Hypothalamus (tissue), 51 donors: ENCODE data around the gene MITF.

Source experiments
- DNase-seq, 51 donors: peaks; one replicate each; lab custom pipeline; 2025; lab: John Stamatoyannopoulos, UW

MITF gene

DNA sequence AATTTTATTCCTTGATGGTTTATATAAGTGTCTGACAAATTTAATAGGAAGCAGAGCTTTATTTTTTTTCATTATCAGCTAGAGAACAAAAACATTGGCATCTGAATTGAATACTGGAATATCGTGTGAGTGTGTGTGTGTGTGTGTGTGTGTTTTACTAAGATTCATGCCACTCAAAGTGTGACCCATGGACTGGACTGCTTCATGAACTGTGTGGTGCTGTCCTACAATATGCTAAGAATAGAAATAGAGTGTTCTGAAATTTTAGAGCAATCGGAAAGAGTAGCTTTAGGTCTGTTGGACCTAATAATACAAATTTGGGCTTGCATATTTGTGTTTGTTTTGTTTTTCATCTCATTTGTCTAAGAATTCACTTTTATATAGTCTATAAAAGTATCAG lies 89.6 kb downstream of the MITF start:
- no peak for DNase-seq

DNA sequence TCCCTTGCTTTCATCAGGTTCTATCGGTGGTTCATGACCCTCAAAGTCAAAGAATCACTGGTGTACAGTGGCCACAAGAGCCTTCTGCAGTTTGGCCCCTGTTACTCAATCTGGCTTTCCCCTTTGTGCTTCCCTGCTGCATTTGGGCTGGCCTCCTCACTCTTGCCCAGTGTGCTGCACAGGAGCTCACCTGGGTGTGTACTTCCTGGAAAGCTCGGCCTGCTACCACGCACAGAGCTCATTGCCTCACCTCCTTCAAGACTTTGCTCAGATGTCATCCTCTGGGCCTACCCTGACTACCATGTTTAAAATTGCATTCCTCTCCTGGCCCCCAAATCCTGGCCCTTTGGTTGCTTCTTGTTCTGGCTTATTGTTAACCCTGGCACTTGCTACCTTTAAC lies 90.9 kb downstream of the MITF start:
- DNase-seq = no peak

DNA sequence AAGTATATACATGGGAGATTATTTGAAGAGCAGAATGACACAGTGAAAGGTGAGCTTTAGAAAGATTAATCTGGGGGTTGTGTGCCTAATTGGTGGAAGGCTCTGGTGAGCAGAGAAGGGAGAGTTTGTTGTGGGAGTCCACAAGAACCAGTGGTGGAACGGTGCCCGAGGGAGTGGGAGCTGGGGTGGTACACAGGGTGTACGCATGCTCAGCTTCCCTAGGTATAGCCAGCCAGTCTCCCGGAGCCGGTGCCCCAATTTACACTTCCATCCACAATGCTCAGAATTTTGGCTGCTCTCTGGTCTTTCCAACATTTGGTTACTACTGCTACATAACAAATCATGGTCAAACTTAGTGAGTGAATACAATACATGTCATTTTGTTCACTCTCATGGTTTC lies 92.5 kb downstream of the MITF start:
- no peak for DNase-seq

DNA sequence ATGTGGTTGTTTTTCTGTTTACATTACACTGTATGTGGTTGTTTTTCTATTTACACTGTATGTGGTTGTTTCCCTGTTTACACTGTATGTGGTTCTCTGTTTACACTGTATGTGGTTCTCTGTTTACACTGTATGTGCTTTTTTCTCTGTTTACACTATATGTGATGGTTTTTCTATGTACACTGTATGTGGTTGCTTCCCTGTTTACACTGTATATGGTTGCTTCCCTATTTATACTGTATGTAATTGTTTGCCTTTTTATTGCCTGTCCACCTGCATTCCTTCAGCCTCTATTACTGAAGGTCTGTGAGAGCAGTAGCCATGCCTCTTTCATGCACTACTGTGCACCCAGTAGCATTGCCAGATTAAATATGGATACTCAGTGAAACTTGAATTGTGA lies 94.3 kb downstream of the MITF start:
- DNase-seq = no peak

DNA sequence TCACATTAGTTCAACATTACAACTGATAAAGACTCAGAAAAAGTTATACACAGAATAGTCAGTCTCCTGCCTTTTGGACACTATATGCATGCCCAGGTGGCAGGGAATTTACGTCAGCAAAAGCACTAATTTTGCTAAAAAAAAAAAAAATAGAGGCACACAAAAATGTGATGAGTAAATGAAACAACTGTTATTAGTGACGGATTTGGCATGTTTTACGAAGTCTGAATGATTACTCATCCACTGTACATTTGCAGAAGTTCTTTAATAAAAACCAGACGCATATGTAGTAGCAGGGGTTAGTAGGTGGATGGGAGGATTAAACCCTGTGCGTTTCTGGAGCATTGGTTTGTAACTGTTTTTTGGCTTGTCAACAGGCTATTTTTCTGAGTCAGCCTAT lies 99.0 kb downstream of the MITF start:
- no peak for DNase-seq

DNA sequence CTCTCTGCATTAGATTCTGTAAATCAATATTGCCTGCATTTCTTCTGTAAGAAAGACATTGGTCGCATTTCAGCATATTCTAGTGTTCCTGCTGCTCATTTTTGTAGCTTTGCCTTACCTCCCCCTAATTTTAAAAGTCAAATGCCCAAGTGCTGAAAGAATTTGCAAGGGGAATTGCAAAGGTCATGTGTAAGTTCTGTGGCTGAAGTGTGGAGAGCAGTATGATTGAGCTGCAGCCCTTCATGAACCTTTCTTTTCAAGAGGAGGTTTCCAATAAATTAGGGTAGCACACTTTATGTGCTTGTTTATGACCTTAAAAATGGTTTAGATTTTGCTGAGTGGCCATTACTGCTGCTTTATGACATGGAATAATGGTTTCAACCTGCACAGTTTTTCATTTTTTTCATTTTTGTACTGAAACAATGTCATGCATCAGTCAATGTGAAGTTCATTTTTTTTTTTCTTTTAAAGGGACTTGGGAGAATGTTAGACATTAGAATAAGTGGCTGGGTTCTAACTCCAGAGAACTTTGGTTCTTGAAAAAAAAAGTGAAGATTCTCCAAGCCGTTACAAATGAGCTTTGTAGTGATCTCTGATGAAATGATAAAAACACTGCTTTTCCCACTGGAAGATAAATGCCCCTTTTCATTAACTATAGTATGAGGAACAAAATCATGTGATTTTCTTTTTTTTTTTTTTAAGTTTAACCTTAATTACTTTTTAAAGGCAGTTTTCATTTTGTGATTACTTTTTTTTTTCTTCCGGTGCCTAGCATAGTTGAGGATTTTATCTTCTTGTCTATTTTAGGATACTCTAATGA lies 99.6 kb downstream of the MITF start:
- no peak for DNase-seq

DNA sequence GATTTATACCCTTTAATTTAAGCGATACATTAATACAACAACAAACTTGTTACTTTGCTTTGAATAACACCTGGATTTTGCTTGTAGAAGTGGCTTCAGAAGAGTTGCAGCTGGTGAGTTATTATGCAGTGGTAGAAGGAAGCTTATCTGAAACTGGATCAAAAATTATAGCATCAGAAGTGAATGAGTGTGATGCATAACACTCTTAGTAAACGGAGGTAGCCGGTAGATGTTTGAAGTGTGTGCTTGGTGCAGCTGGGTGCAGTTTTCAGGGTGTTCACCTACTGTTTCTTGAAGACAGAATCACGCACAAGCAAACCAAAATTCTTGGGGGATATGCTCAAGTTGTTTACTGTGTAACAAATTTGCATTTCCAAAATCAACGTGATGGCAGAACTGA lies 103.1 kb downstream of the MITF start:
- no peak for DNase-seq

DNA sequence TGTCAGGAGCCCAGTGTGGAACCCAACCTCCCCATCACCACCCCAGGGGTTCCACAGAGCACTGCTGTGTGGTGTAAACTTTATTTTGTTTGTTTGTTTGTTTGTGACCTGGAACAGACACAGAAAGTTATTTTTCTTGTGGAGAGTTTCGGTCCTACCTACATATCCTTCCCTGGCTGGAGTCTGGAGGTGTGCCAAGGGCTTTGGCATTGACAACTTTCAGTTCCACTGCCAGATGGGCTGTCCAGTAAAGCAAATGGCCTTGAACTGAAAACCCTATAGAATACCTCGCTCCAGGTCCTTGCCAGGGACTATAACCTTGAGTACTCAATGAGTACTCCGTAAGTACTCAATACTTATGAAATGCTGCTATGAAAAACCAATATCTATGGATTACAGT lies 103.5 kb downstream of the MITF start:
- peak in 1 of 51 donors; percentile 6 for DNase-seq

DNA sequence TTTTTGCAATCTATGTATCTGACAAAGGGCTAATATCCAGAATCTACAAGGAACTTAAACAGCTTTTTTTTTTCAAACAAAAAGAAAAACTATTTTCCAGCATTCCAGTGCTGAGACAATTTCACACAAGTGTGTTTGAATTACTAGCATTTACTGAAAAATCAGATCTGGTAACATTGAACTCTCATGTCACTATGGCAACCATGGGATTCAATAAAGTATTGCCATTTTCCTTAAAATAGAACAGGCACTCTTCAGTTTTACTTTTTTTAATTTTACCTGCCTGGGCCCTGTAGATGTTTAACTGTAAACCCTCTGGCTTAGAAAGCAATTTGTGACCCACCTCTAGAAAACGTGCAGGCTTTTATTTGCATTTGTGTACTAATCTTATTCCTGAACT lies 105.4 kb downstream of the MITF start:
- no peak for DNase-seq

DNA sequence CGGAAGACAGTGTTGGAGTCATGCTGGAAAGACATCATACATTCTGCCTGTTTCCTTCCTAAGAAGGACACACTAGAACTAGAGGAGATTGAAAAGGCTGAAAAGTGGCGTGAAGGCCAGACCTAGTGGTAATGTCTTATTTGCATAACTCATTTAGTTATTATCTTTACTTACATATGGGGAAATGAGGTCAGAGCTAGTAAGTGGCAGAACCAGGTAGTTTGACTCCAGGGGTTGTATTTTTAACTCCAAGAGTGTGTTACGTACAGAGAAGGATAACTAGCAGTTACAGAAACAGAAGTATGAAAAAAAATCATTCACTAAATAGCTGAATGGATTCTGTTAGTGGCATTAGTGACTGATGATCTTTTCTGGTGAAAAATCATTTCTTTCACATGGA lies 108.0 kb downstream of the MITF start:
- no peak for DNase-seq

DNA sequence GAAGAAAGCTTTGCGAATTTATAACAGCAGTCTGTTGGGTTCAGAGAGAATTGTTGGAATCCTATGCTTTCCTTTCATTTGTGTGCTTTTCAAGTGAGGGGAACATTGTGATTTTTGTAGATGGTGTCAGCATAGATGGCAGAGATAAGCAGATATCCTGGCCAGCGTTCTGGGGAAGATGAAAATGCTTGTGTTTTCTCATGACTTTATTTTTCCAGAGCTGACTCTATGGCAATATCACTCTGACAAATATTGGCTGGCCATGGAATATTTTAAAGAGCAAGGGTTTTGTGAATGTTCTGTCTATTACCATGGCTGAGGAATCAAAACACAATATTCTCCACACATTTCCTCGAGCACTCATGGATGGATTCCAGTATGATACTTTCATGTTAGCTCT lies 108.8 kb downstream of the MITF start:
- DNase-seq = no peak

DNA sequence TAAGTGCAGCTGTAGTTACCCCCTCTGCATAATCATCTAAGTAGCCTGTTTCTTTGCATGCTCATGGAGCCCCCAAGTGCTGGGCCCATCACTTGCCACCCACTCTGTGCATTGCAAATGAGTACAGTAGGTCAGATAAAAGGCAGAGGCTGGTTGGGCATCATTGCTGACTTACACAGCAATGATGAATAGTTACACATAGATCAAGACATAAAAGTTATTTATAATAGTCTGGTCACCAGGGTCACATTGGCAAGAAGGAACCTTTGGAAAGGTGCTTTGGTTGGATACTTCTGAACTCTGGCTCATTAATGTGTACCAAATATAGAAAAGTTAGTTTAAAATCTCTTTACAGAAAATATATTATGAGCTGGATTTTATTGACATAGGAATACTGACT lies 111.6 kb downstream of the MITF start:
- no peak for DNase-seq

DNA sequence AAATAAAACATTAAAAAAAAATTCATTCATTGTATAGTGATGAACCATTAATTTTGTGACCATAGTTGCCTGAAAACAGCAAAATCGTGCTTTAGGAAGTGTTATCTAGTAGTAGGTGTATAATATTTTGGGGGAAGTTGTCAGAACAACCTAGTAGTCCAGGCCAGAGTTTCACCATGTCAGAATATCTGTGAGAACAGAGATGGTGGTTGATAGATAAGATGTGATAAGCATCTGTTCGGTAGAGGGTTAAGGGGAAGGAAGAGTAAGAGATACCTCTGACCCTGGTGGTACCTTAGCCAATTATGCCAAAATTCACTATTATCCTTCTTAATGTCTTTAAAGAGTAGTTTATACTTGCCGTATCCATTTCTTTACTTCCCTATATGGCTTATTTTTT lies 113.8 kb downstream of the MITF start:
- no peak for DNase-seq

DNA sequence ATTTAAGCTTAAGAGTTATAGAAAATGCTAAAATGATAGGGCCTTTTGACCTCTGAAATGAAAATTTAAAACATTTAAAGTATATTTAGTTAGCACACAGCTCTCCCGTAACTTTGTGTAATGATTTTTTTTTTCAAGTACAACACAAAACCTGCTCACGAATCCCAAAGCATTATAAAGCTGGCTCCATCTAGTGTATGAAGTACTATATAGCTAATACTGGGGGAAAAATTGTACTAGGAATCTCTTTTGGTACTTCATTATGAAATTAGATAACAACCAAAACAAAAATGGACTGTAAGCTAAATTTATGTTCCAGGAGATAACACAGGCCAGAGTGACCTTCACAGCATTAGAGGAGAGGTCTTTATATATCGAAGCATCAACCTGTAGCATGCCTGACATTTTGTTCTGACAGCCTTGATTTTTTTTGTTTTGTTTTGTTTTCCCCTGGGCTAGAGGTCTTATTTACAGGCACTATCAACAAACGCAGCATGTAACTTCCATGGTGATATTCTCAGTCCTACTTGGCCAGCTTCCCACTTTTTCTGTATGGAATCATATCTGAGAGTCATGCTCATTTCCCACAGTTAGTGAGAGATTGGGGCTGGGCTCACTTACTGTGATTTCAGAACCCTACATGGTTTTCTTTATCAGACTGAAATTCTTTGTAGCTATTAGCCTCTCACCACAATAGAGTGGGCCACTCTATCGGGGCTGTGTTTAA lies 116.3 kb downstream of the MITF start:
- DNase-seq = peak in 1 of 51 donors; percentile 22

DNA sequence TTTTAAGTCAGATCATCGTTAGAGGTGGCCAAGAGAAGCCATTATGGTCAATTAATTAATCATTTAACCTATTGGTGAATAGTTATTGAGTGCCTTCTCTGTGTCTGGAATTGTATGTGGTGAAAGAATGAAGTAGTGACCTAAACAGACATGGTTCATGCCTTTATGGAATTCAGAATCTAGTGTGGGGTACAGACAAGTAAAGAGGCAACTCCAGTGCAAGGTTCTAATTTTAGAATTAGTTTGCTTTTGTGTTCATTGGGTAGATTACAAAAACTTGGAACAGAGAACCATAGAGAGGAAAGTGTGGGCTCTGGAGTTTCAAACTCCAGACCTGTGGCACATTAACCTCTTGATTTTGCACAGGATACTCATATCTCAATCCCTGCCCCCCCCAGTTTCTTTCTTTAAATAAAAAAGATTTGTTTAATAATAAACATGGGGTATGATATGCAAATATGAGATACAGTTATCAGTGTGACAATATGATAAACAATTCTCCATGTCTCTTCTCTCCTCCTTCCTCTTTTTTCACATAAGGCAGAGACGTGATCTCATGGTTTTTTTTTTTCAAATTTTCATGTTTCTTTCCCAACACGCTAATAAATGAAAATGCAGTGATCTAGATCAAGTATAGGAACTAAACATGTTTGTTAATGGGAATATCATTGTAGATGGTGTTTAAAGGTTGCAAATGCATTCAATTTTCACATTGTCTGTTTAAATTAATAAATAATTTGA lies 117.9 kb downstream of the MITF start:
- DNase-seq = no peak

DNA sequence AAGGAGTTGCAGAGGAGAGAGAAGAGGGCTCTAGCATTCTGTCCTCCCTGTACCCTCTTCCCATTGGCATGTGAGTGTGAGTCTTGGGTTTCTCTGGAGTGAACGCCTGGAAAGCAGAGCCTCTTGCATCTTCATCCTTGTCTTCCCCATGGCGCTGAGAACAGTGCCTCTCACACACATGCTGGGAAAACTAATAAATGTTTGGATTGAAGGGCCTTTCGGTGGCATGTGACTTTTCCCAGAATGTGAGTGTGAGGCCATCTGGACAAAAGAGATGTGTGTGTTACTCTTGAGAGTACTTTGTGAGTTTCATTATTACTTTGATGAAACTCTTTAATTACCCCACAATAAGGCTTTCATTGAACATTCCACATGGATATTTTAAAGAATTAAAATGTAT lies 122.3 kb downstream of the MITF start:
- no peak for DNase-seq

DNA sequence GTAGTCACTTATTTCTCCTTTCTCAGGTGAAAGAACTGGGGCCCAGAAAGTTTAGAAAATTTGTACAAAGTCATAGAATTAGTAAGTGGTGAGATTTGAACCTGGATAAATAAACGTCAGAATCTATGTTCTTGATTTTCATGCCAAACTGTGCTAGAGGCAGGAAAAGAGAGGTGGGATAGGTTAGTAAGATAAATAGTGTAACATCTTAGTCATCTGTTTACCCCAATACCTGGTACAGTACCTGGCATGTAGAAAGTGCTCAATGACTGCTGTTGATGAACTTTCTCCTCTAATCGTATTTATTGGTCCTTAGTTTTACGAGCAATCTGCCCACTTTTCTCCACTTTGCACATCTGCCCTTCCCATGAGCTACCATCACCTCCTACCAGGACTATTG lies 124.9 kb downstream of the MITF start:
- DNase-seq = no peak

DNA sequence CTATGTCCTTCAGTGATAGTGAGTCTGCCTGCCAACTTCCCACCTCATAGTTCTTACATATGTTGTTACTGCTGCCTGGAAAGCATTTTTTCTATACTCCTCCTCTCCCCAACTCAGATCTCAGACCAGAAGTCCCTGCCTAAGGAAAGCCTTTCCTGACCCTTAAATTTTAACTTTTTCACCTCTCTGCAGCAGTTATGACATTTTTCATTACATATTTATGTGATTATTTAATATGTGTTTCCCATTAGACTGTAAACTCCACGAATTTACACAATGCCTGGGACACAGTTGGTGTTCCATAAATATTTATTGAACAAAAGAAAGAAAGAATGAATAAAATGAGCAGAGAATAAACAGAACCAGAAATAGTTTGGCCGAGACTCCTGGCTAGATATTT lies 125.5 kb downstream of the MITF start:
- no peak for DNase-seq

DNA sequence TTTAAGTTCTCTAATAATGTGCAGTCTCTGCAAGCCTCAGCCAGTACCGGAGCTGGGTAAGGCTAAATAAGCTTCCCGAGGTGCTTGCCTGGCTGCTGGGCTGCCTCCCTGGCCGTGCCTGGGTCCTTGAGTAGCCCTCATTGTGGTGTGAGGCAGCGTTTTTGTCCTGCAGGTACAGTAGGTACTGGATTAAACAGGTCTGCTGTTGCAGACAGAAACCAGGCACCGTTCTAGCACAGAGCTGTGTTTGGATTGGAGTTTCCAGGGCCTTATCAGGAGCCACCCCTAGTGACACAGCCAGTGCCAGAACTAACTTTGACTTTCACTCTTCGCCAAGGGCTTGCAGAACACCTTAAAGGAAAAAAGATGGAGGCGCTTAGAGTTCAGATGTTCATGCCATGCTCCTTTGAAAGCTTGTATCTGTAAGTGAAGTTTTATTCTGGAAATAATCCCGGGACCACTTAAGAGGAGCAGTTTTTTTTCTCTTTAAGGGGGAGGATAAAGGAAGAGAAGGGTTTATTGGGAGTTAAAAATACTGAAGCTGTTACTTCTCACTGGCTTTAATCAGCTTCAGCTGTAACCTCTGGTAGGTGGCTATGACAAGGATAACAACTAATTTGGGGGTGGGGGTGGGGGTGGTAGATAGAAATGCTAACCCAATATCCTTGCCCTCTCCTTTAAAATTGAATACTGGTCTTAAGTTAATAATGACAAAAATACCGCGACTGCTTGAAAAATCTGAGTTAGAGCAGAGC lies 126.8 kb downstream of the MITF start:
- peak in 4 of 51 donors; percentile 5 to 29 (median 9) for DNase-seq

DNA sequence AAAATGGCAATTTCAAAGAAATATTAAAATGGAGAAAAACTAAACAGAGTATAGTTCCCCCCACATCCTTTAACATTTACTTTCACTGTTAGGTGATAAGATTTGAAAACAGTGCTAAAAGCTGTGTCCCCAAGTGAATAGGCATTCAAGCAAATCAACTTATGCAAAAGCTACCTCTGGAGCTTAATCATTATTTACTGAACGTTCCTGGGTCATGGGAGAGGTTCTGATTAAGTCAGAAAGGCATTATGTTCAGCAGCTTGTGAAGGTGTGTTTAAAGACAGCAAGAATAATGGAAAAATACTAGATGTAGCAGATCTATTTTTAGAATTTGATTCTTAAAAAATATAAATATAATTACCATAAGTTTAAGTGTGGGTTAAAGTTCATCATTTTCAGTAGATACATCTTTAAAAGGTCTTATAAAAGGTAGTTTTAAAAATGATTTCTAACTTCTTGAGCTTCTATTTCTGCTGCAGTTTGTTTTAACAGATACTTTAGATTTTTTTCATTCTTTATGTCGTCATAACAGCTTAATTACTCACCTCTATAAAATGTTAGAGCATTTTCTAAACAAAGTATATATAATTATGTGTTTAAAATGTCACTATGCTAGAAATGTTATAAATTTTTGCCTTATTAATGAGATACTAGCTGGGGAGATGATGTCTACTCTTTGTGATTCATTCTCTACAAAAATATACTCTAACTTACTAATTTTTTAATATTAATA lies 127.9 kb downstream of the MITF start:
- DNase-seq = no peak
